Activated CD8-positive, alpha-beta memory T cell treated with anti-CD3 and anti-CD28 coated beads for 48 hours (primary cell): Measurements from ENCODE around the gene HINT2.

Source experiments
- DNase-seq, 3 experiments: peaks; one replicate each; pipeline ENCODE4 v3.0.0-alpha.2; 2020; ENCODE audit warnings: low read depth in 2 of 3, low spot score in 2 of 3

HINT2 gene

DNA sequence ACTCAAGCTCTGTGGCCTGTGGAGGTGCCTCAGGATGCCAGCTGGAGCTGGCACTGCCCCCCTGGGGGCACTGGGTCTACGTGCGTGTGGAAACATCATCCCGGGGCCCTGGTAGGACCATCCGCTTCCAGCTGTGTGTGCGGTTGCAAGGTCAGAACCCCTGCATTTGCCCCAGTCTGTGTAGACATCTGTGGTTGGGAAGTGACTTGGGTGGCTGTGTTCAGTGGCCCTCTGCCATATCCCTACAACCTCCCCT lies 26.7 kb upstream of the HINT2 start:
- DNase-seq = no peak

DNA sequence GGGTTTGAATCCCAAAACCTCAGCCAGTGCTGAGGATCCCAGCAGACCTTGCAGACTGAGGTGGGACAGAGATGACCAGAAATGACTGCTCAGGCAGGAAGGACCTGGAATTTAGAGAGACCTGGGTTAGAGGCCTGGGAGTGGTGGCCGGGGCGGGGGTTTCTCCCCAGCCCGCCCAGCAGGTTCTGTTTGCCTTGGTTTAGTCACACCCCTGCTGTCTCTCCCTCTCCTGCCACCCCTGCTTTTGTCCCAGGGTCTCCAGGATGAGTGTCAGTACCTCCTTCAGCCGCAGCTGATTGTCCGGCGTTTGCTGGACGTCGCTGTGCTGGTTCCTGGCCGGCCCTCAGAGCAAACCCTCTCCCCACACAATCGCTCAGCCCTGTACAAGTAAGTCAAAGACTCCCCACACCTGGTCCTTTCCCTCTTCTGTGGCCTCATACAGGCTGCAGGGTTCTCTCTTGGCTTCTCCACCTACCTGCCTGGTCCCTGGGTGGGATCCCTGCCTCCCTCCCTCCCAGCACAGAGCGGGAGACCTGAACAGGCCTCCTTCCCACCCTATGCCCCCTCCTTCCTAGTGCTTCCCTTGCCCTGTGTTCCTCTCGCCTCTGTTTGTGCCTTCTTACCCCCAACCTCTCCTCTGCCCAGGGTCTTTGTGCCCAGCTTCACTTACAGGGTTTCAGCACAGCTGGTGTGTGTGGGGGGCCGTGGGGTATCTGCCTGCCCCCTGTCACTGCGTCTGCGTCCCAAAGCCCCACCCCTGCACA lies 26.2 kb upstream of the HINT2 start:
- no peak for DNase-seq

DNA sequence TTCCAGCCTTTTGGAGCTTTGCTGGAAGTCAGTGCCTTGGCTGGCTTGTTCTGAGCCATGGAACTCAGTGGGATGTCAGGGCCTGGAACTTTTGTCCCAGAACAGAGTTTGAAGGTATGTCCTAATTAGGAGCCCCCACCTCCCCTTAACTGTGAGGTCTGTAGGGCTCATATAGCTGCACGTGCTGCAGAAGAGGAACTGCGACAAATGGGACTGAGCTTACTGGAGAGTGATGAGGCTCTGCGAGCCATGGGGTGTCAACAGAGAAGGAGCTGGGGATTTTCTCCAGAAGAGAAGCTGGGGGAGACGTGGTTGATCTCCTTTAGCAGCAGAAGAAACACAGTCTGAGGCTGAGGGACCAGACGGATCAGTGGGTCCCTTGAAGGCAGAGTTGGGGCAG lies 25.1 kb upstream of the HINT2 start:
- DNase-seq = no peak

DNA sequence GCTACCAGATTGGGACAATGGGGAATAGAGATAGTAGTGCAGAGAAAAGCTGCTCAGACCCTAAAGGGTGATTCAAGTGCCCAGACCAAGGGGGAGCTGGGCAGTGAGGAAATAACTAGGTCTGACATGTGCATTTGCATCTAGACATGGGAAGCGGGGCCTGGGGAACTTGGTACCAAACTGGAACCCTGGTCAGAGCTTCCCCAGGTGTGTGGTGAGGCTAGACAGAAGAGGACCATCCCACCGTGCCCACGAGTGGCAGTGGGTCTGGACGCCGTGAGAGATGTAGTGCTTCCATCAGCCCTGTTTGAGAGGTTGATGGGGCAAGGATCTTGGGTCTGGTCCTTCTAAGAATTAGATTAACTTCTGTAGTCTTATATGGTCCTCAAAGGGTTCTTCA lies 21.8 kb upstream of the HINT2 start:
- no peak for DNase-seq

DNA sequence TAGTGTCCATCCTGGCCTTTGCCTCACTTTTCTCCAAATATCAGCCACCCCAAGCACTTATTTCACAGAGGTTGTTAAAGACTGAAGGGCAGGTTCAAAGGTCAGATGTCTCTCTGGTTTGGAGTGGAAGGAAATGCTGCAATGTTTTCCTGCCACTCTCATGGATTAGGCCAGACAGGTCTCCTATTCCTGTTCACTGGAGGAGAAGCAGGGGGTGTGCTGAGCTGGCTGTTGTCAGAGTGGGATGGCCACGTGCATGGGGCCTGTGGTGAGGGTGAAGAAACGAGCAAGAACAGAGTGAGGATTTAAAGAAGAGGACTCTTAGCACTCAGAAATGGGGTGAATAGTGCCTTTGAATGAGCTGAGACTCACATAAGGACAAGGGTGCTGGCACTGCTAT lies 20.9 kb upstream of the HINT2 start:
- no peak for DNase-seq

DNA sequence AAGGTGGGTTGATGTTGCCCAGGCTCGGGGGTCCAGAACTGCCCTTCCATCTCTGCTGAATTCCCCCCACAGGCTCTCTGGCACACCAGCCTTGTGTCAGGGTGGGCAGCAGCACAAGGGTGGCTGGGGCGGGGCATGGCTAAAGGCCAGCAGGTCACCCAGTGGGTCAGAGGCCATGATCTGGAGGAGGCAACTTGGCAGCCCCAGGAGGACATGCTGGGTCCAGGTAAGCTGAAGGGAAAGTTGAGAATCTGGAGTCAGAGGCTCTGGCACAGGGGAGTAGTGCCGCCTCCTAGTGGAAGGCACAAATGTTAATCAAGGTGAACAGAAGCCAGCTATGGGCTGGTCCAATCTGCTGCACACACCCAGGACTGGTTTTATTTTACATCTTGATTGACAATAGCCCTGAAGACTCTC lies 20.4 kb upstream of the HINT2 start:
- DNase-seq = no peak

DNA sequence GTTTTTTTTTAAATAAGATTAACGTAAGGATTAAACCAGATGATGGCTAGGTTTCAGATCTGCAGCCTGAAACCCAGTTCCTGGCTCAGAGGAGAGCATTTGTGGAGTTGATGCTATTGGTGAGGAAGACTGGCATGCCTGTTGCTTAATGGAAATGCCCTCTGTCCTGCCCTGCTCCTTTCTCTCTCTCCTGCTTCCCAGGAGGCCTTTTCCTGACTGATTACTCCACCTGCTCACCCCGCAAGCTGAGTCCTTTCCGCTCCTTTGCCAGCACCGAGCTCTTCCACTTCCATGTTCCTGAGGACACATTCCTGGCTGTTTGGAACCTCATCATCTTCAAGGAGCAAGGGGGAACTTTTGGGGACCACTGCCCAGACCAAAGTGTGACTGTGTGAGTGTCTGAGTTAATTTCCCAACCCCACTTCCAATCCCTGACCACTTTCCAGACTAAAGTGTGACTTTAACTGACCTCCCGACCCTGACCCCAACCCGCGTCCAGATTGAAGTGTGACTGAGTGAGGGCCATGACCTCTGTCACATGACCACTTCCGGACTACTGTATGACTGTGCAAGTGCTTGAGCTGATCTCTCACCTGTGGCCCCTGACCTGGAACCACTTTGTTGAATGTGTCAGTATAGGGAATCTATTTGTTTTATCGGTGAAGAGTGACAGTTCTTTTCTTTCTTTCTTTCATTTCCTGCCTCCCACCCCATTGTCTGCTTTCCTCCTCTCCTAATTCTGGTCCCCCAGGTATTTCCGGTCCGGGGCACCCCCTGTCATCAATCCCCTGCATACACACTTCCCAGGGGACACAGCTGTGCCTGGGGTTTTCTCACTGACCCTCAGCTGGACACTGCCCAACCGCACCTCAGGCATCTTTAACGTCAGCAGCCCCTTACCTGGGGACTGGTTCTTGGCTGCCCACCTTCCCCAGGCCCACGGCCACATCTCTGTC lies 19.7 kb upstream of the HINT2 start:
- DNase-seq = no peak

DNA sequence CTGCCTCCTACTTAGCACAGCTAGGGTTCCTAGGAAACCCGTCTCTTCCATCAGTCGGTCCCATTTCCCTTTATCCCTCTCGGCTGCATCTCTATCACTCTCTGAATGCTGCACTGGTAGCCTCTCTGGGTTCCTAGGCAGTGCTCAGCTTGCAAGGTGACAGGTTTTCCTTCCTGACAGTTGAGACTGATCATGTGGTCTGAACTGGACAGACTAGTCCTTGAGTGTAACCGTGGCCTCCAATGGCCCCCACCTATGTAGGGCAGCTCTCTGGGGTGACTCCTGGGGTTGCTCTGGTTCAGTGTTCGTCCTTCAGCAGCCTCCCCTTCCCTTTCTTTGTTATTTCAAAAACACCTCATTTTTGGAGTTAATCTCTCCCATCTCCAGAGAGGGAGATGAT lies 18.0 kb upstream of the HINT2 start:
- no peak for DNase-seq

DNA sequence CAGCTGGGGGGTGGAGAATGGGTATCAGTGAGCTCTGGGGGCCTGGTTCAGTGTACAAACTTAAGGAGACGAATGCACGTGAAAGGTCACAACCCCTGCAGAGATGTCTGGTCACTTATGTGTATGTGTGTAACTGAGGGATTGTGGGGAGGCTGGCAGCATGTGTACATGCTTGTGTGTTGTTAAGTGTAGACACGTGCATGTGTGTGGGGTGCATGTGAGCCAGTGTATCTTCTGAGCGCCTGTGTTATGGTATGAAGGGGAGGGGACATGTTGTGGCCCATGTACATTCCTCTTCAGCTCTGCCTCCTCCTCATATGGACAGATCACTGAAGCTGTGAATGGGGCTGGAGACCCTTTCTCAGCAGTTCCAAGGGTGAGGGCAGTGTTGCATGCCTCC lies 16.2 kb upstream of the HINT2 start:
- no peak for DNase-seq

DNA sequence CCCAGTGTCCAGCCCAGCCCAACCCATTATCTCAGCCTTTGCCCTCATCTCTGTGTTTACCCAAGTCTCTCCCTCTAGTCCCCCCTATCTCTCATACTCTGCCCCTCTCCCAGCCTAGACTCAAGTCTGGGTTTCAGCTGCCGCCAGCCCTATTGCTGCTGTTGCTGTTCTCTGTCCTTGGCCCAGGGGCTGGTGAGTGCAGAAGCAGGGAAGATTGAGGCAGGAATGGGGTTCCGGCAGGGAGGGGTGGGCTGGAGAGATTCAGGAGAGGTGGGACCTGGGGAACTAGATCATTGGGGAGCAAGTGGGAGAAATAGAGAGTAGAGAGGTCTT lies 14.9 kb upstream of the HINT2 start:
- no peak for DNase-seq

DNA sequence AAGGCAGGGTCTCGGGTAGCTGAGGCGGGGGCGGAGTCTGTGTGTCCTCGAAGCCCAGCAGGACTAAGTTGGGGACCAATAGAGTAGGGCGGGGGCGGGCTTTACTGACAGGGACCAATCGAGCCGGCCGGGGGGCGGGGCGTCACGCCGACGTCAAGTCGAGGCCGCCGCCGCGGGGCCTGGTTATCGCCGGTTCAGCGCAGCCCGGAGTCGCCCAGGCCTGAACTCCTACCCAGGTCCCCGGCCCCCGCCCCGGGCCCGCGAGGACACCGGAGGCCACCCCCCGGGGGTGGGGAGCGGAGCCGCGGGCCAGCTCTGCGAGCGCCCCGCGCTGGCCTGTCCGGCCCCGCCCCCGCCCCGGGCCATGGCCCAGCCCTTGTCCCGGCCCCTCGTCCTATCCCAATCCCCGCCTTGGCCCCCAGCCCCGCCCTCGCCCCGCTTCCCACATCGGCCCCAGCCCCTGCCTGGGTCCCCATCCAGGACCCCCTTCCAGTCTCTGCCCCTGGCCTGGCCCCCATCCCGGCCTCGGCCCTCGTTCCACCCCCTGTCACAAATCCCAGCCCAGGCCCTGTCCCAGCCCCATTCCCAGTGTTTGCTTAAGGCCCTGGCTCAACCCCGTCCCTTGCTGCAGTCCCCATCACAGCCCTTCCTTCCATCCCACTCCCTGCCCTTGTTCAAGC lies 14.4 kb upstream of the HINT2 start, which contains the start of gene TMEM8B:
Gene TMEM8B, plus strand, starts transcription at position 145 of the 680 bp plus-strand sequence. Its CDS starts 220 bp downstream, at position 365.
- DNase-seq = peak; percentile 81 to 97 (median 88)

DNA sequence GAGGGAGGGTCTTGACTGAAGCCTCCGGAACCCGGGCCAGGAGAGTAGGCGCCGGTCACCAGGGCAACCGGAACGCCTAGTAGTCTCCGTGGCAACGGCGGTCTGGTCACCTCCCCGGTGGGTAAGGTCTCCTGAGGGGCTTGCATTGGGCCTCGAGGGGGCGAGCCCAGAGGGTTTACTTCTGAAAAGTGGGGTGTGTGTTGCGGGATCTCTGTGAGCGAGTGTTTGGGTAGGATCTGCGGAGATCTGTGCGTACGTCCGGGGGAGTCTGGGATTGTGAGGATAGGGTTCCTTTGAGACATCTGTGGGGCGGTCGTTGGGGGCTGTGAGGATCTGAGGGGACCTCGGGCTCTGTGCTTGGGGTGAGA lies 13.9 kb upstream of the HINT2 start, which contains the start of gene FAM221B:
Gene FAM221B, minus strand, starts transcription at position 17 of the 368 bp plus-strand sequence. CDS start 2,571 bp downstream, outside the sequence.
- no peak for DNase-seq

DNA sequence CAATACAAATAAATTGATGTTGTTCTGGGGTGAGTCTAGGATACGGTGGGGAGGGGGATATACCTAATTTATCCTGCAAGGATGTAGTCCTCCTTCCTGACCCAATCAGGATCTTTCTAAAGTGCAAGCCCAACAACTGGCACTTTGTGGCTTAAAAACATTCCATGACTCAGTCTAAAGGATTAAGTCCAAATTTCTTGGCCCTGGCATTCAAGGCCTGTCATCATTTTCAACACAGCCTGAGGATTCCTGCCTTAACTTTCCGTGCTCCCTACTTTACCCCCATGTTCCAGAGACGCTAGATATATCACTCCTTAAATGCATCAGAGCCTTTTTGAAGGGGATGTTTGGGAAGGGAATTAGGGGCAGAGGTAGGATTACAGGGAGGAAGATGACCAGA lies 12.6 kb upstream of the HINT2 start:
- DNase-seq = no peak

DNA sequence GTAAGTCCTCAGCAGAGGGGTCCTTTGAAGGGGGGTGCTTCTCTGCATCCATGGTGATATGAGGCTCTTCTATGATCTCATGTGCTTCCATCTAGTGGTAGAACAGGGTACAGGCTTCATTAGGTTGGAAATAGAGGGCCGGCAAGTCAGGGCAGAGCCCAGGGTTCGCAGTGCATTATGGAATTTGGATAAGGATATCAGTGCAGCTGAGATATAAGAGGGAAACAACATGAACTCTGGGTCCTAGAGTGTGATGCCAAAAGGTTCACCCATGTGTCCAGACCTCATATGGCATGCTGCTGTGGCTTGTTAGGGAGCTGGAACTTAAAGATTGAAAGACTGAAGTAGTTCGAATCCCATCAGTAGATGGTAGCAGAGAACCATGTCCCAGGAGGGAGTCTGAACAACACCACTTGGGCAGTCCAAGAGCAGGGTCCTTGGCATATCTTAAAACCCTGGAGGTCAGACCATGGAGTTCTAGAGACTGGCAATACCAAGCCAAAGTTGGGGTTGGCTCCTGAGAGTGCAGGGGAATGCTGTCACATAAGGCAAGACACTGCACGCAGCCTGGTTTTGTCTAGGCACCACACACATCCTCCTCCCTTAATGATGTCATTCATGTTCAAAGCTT lies 11.3 kb upstream of the HINT2 start:
- DNase-seq = no peak

DNA sequence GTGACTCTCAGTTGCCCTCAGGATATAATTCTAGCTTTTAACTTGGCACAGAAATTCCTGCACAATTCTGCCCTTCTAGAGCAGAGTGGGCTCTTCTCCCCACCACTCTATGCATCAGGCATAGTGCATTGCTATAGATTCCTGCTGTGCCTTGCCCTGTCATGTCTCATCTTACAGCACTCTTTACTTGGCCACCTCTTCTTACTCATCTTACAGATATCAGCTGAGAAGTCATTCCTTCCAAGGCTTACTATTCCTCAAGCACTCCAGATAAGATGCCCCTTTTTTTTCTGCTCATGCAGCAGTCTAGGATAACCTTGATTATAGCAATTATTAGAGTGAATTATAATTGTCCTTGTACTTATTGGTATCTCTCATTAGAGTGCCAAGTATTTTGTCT lies 8.1 kb upstream of the HINT2 start:
- no peak for DNase-seq

DNA sequence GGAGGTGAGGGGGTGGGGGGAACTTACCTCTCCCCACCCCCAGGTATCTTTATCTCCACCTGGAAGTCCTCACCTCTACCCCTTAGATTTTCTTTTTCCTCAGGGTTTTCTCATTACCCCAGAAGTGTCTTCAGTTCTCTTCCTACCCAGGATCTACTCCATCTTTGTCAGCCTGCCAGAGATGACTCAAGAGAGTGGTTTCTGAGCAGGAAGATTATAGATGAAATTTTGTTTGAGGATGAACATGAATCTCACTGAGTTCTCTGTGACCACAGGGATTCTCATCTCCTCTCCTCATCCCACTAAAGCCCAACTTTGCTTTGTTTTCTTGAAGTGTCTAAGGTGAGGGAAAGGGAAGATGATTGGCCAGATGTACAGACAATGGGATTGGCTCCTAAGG lies 5.2 kb upstream of the HINT2 start:
- DNase-seq = no peak

DNA sequence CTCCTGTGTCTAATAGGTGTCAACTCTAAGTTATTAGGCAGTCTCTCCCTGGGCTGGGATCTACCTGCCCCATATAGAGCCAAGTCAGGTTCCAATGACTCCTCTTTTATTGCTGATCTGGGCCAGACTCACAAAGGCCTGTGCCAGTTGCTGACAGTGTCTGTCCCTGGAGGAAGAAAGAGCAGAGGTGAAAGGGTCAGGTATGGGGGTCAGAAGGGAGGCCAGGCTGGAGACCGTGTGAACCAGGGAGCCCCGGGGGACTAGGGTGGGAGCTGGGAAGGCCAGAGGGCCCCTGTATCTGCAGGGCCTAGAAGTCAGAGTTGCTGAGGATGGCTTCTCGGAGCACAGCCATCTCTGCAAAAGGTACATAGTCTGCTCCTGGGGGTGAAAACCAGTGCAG lies 3.5 kb upstream of the HINT2 start:
- DNase-seq = no peak

DNA sequence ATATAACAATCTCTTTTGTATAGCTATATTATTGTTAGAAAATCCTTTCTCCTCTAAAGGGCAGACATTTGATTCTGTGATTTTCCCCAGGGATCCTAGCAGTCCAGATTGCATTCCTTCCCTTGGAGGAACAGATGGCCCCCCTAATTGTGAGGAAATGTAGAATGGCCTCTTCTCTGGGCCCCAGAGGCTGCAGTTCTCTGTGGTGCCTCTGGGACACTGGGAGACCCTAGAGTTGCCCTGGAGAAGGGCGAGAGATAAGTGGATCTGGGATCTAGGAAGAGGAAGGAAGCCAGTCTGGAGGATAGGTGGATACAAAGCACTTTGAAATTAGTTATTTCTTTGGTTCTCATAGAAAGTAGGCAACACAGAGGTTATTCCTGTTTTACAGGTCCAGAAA lies 1.9 kb upstream of the HINT2 start:
- no peak for DNase-seq

DNA sequence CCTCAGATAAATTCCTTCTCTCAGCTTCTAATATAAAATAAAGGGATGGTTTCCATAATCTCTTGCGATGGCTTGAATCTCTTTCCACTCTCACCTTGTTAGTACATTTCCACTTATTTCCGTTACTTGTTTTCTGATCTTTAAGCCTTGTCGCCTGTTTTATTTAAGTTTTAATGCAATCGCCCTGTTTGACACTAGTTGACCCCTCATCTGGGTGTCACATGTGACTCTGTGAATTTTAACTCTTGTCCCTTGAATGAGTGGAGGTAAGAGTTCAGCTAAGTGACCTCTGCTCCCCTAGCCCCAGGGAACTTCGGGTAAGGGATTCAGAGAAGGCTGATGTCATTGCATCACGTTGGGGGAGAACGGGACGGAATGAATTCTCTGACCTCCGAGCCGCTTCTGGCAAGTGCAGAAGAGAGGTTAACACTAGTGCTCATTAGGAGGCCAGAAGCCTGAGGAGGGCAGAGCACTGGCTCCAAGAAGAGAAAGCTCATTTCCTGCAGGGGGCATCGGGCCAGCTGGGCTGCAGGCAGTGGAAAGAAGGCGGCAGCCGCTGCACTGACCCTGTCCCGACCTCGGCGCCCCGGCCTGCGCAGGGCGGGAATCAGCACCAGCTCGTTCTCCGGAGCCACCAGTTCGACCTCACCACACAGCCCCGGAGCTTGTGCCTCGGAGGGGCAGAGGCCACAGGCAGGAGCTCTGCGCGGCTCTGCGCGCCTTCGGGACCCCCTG lies 569 bp downstream of the HINT2 start:
- peak in 1 of 3 experiments; percentile 18 for DNase-seq

DNA sequence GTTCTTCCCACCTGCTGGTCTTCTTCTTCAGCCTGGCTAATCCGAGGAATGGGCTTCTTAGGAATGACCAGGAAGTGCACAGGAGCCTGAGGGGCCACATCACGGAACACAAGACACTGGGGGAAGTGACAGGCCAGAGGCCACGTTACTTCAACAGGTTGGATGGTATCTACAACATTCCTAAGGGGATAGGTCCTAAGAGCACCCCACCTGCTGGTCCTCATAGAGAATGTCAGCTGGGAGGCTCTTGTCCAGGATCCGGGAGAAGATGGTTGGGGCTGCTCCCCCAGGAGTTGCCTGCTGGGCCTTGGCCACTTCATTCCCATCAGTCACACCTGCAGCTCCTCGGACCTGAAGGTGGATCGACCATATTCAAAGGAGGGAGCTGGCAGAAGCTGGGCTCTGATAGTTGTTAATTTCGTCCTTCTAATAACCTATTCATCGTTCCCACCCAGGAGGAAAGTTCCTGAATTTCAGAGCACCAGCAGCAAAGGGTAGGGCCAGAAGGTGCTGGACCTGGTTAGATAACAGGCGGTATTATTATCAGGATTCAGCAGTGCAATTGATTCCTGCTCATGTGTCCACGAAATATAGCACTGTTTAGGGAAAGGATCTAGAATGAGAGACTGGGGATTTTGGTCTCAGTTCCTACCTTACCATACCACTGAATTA lies 1.3 kb downstream of the HINT2 start:
- DNase-seq = no peak
